ENCODE data around the gene KCNG2. TPM values are rescaled to one million over a fixed set of nuclear protein-coding genes. Genes with fewer than 3 reads are reported as not detected.

The KCNG2 gene
- total and polyA plus RNA-seq, 10 of the 15 experiments (the other 5 are each of a cell fraction or from before 2014, with no cell fraction given), result 0.20 to 0.23 TPM; not detected in 8

DNA sequence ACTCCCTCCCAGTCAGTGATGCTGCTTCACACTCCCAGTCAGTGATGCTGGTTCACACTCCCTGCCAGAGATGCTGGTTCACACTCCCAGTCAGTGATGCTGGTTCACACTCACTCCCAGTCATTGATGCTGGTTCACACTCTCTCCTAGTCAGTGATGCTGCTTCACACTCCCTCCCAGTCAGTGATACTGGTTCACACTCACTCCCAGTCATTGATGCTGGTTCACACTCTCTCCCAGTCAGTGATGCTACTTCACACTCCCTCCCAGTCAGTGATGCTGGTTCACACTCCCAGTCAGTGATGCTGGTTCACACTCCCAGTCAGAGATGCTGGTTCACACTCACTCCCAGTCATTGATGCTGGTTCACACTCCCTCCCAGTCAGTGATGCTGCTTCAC, 34.3 kb upstream of the KCNG2 start:
- Histone ChIP-seq H2AFZ (ENCODE audit: control insufficient read depth, low read depth, low read length) (no peak overlapping the region), H3K27me3 (replicated peaks in 1 of 2; ENCODE audit: control insufficient read depth in 2 of 2, insufficient read depth in 2 of 2, low read length in 1 of 2) (no peaks in the 10 kb centered on the region), H3K27ac (ENCODE audit: control insufficient read depth, insufficient read depth) (no peak overlapping the region), H3K4me1 (ENCODE audit: control insufficient read depth, insufficient read depth, low read length) (no peaks in the 10 kb centered on the region), H4K20me1 (ENCODE audit: control insufficient read depth, insufficient read depth) (no peaks in the 10 kb centered on the region), H3K4me2 (ENCODE audit: control insufficient read depth, insufficient read depth) (no peak overlapping the region), H3K4me3 (no peak overlapping the region), H3K36me3 (ENCODE audit: control insufficient read depth in 2 of 2, insufficient read depth in 2 of 2, low read length in 1 of 2) (no peaks in the 10 kb centered on the region), H3K9ac (ENCODE audit: control insufficient read depth, insufficient read depth, low read length) (no peak overlapping the region), H3K79me2 (ENCODE audit: control insufficient read depth, insufficient read depth, low read length) (no peaks in the 10 kb centered on the region), H3K9me3 (replicated peaks; ENCODE audit: control insufficient read depth, insufficient read depth, low read length) (no peaks in the 10 kb centered on the region; the same call in 2 of the 3 replicates)
- in situ Hi-C loops (cut with MboI) (no loop called here), intact Hi-C loops (cut with micrococcal nuclease; ENCODE audit: unreplicated experiment) (no loop called here)
- ChIA-PET POLR2A (no interaction called here), CTCF (no interaction called here), SMC1A (ENCODE audit: uncharacterized antibody, unreplicated experiment) (no interaction called here), RAD21 (ENCODE audit: unreplicated experiment) (no interaction called here)
- ATAC-seq, result no peak
- no peak for DNase-seq (ENCODE audit: low read depth, low spot score)
- no peak for FAIRE-seq
- no TSS peak for BruUV-seq (replicated peaks)
- TF ChIP-seq BMI1 (IDR thresholded peaks at IDR 0.05; ENCODE audit: borderline replicate concordance) (no peak), SMARCA5 (IDR thresholded peaks at IDR 0.05) (no peak), ATF3 (IDR thresholded peaks at IDR 0.05; ENCODE audit: borderline replicate concordance, extremely low read depth, low read depth, low read length) (no peak), SREBF1 (IDR thresholded peaks at IDR 0.05; ENCODE audit: low read length) (no peak), ZNF687 (IDR thresholded peaks at IDR 0.05) (no peak), TCF12 (IDR thresholded peaks at IDR 0.05; ENCODE audit: low read depth, low read length) (no peak), TAF1 (IDR thresholded peaks at IDR 0.05; ENCODE audit: borderline replicate concordance, low read depth, low read length) (no peak), RCOR1 (conservative IDR thresholded peaks at IDR 0.05; ENCODE audit: low read depth, low read length) (no peak), CHD2 (IDR thresholded peaks at IDR 0.05; ENCODE audit: borderline replicate concordance, low read depth, low read length) (no peak), BCLAF1 (IDR thresholded peaks at IDR 0.05) (no peak), SIX5 (IDR thresholded peaks at IDR 0.05; ENCODE audit: low read depth, low read length, severe bottlenecking) (no peak), E2F8 (IDR thresholded peaks at IDR 0.05; ENCODE audit: low read depth, partially characterized antibody) (no peak)

All from GM12878 (cell line).